HuH-7.5 (cell line): ENCODE results near the gene CTDNEP1.
"Not testable (repeated sequence)": the region's sequence is repeated elsewhere in the genome, so short reads cannot be mapped to it uniquely, and the experiment has no call there.

Source experiments
- DNase-seq: peaks from one replicate; pipeline ENCODE4 v3.0.0; 2011; ENCODE audit warnings: low spot score

The CTDNEP1 gene

DNA sequence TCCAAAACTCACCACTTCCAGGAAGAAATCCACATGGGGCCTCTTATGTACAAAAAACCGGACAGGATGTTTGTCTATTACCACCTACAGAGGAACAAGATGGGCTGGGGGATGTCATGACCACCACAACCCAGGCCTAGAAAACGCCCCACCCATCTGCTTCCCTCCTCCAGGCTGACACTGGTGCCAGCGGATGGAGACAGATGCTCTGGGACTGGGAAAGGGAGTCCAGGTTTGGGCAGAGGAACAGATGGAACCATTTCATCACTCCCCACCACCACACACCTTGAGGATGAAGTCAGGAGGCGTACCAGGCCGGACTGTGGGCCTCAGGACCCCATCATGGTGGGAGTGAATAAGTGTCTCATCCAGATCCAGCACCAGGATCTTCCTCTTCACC, 4.8 kb downstream of the CTDNEP1 start:
- no peak for DNase-seq

DNA sequence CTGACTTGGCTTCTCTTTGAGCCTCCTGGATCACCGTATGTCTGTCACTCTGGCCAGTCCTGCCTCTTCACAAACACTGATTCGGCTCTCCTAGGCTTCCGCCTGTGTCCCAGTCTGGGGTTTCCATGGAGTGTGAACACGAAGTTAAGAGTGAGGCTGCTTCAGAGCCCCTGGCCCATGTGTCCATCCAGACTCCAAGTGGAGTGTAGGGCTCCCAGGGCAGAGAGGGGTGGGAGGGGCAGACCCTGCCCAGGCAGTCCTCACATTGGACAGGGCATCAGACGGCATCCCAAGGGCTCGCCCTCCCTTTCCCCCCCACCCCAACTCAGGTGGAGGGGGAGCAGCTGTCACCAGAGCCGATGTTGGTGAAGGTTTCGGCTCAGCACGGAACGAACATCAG, 7.7 kb downstream of the CTDNEP1 start:
- not testable (repeated sequence) for DNase-seq

- DNase-seq, result no peak
These were observed 8.1 kb downstream of the CTDNEP1 start for GRCh38 chr17:7243453-7243729.

DNA sequence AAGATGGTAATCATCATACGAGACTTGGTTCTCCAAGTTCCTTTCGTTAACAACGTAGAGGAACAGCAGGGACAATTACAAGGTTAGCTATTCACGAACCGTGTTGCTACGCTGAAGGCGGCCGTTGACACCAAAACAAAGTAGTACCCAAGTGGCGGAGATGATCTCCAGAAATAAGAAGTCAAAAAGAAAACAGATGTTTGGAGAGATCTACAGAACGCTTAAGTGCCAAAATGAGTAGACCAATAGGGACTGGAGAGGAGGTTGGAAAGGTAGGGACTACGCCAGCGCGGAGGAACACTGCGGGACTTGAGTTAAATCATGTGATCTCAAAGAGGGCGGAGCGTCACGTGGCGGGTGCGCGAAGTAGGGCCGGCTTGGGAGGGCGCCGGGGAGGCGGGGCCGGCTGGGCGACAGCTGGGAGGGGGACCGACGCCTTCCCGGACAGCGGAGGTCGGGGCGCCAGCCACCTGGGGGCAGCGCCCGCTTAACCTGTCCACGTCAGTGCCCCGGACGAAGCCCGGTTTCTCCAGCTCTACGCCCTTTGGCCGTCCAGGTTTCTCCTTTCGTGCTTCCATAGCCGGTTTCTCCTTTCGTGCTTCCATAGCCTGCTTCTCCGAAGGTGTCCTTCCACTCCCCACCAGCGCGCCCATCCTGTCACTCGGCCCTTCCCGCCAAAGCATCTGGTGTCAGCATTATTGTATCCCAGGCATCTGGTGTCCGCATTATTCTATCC, 8.6 kb downstream of the CTDNEP1 start:
- peak; percentile 86 for DNase-seq

- DNase-seq, result peak; percentile 64
These were observed 9.5 kb downstream of the CTDNEP1 start, which contains the start of gene GABARAP for GRCh38 chr17:7241783-7242716. GABARAP (minus strand) TSS chr17:7242449; CDS start chr17:7242330, 119 bp downstream.

- DNase-seq, result no peak
These were observed 10.3 kb downstream of the CTDNEP1 start for GRCh38 chr17:7241090-7241733.

DNA sequence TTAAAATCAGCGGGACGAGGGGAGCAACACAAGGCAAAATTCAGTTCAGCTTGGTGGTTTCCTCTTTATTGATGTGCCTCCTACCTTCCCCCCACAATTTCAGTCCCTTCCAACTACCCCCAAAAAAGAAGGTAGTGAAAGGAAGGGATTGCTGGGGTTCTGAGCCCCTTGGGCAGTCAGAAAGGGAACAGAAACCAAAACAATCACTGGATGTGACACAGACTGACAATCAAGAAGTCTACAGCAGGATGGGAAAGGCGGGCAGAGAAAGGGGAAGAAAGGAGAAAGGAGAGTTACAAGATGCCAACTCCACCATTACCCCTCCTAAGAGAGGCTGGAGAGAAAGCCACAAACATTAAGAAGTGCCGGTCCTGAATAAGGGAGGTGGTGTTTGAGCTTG, 11.2 kb downstream of the CTDNEP1 start:
- no peak for DNase-seq

- DNase-seq, result peak; percentile 97
These were observed 12.2 kb downstream of the CTDNEP1 start, which contains the start of gene PHF23 for GRCh38 chr17:7239091-7240027. PHF23 (minus strand) TSS chr17:7239457; CDS start chr17:7239279, 178 bp downstream.

DNA sequence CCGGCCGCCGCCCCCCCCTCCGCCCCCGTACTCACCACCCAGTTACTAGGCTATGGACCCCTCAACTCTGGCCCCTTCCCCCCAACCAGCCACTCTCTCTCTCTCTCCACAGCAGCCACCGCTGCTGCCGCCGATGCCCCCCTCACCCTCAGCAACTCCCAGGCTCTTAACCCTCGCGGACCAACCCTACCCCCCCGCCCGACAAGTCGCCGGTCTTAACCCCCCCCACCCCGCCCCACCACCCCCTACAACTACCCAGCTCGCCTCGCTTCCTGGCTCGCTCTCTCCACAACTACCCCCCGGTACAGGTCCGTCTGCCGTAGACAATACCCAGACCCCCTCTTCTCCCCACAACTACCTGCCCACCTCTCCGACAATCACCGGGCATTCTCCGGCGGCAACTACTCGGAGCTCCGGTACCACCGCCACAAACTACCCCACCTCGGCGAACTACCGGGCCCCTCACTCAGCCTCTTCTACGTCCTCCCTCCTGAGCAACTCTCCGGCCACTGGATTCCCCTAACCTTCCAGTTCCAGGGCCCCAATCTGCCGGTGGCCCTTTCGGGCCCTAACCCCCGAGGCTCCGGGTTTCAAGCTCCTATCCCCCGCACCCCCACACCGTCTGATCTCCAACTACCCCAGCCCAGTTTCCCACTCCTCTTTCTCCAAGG, 13.0 kb downstream of the CTDNEP1 start:
- DNase-seq, result no peak

DNA sequence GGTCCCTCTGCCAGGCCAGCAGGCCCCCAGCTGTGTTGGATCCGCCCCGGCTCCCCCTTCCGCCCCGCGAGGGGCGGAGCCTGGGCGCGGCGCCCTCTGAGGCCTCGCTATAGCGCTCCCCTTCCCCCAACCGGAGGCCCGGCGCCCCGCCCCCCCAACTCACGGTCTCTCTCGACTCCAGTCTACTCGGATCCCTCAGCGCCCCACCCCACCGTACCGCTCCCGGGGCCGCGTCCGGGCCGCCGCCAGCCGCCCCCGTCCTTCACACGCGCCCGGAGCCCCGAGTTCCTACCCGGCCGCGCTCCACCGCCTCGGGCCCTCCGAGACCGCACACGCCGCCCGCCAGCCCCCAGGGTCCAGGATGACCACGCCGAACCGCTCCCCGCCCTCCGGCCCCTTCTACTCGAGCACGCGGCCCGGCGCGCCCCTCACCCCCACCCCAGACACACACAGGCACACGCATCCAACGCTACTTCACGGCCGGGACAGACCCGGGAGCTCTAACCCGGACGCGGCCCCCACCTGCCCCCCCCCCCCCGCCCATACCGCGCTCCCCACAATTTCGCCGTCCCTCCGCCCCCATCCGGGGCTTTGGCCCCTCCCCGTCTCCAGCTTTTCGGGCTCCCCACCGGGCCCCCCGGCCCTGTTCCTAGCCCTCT, 13.6 kb downstream of the CTDNEP1 start:
- peak; percentile 78 for DNase-seq

DNA sequence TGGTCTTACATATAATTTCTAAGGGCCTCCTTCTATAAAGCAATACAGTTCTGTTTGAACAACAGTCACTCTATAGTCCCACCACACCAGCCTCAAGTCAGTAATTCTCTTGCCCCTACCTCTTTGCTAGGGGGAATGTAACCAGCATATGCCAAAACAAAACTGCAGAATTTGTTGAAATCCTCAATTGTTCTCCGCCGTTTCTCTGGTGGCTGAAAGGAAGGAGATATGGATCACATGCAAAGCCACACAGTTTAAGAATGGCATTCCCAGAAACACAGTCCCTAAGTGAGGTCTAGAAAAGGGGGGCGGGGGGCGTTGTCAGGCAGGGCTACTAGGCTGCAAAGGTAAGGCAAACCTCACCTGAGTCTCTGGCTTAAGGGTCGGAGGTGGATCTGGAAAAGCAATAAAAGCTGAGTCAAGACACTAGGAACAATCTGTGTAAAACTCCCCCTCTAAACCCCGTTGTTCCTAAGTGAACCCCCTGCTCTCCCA, 14.2 kb downstream of the CTDNEP1 start:
- DNase-seq, result no peak

GRCh38 chr17:7236808-7237207, 14.7 kb downstream of the CTDNEP1 start:
- DNase-seq, result no peak

- DNase-seq, result no peak
These were observed 15.6 kb downstream of the CTDNEP1 start for GRCh38 chr17:7235693-7236665.

GRCh38 chr17:7234083-7234951, 17.2 kb downstream of the CTDNEP1 start, which contains the start of gene DVL2:
DVL2 (minus strand) TSS chr17:7234517; CDS start chr17:7234262, 255 bp downstream.
- peak; percentile 96 for DNase-seq

- DNase-seq, result no peak
These were observed 17.8 kb downstream of the CTDNEP1 start for GRCh38 chr17:7233701-7234082.

DNA sequence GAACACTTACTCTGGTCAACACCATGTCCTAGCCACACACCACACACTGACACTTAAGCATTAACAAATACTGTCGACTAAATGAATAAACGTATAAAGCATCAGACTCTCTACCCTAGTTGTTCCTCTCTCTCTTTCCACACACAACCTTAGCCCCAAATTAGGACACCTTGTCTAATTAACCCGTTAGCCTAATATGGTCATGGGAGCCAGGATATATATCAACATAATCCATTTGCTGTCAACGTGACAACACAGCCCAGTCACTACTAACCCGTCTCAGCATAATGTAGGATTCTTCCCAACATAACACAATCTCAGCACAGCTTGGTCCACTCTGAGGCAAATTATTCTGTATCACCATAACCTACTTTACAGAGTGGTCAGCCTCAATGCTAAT, 19.4 kb downstream of the CTDNEP1 start:
- no peak for DNase-seq

GRCh38 chr17:7229504-7229903, 22.0 kb downstream of the CTDNEP1 start:
- DNase-seq, result no peak

- DNase-seq, result no peak
These were observed 22.6 kb downstream of the CTDNEP1 start for GRCh38 chr17:7228920-7229319.
